ENCODE results near the gene OXCT2.
"Not testable (repeated sequence)": the region's sequence is repeated elsewhere in the genome, so short reads cannot be mapped to it uniquely, and the experiment has no call there.

OXCT2 gene

GRCh38 chr1:39791838-39792237 is 20.7 kb upstream of the OXCT2 start:
- no peak for DNase-seq (ENCODE audit: low read depth)
- no peak overlapping the region for H3K4me3 ChIP-seq (ENCODE audit: control insufficient read depth, low read depth, low read length)
- no peak for TF ChIP-seq CTCF (IDR thresholded peaks at IDR 0.05; ENCODE audit: control insufficient read depth, insufficient read depth, low read depth, low read length, missing control alignments)

GRCh38 chr1:39789571-39790110 is 18.5 kb upstream of the OXCT2 start:
- no peak for TF ChIP-seq CTCF (IDR thresholded peaks at IDR 0.05; ENCODE audit: control insufficient read depth, insufficient read depth, low read depth, low read length, missing control alignments)
- H3K4me3 ChIP-seq (ENCODE audit: control insufficient read depth, low read depth, low read length) = no peak overlapping the region
- no peak for DNase-seq (ENCODE audit: low read depth)

GRCh38 chr1:39788758-39789570 is 17.8 kb upstream of the OXCT2 start, which contains the start of gene BMP8B:
BMP8B (minus strand) TSS chr1:39788865; CDS start chr1:39788485, 380 bp downstream.
- TF ChIP-seq CTCF (IDR thresholded peaks at IDR 0.05; ENCODE audit: control insufficient read depth, insufficient read depth, low read depth, low read length, missing control alignments) = no peak
- DNase-seq (ENCODE audit: low read depth) = no peak
- H3K4me3 ChIP-seq (ENCODE audit: control insufficient read depth, low read depth, low read length) = no peak within 1 kb of the TSS; the same call in 1 of the 2 replicates

GRCh38 chr1:39788426-39788757 is 17.2 kb upstream of the OXCT2 start:
- DNase-seq (ENCODE audit: low read depth) = no peak
- no peak overlapping the region for H3K4me3 ChIP-seq (ENCODE audit: control insufficient read depth, low read depth, low read length)
- no peak for TF ChIP-seq CTCF (IDR thresholded peaks at IDR 0.05; ENCODE audit: control insufficient read depth, insufficient read depth, low read depth, low read length, missing control alignments)

- not testable (repeated sequence) for H3K4me3 ChIP-seq (ENCODE audit: control insufficient read depth, low read depth, low read length); DNase-seq (ENCODE audit: low read depth)
Measured at GRCh38 chr1:39787964-39788363, 16.8 kb upstream of the OXCT2 start.

- no peak for TF ChIP-seq CTCF (IDR thresholded peaks at IDR 0.05; ENCODE audit: control insufficient read depth, insufficient read depth, low read depth, low read length, missing control alignments)
- no peak for DNase-seq (ENCODE audit: low read depth)
- H3K4me3 ChIP-seq (ENCODE audit: control insufficient read depth, low read depth, low read length) = no peak overlapping the region
Measured at GRCh38 chr1:39787468-39787867, 16.3 kb upstream of the OXCT2 start.

- not testable (repeated sequence) for H3K4me3 ChIP-seq (ENCODE audit: control insufficient read depth, low read depth, low read length); DNase-seq (ENCODE audit: low read depth)
Measured at GRCh38 chr1:39787108-39787375, 15.9 kb upstream of the OXCT2 start.

GRCh38 chr1:39786303-39787107 is 15.4 kb upstream of the OXCT2 start:
- DNase-seq (ENCODE audit: low read depth) = not testable (repeated sequence)

GRCh38 chr1:39782685-39783084 is 11.5 kb upstream of the OXCT2 start:
- DNase-seq (ENCODE audit: low read depth); H3K4me3 ChIP-seq (ENCODE audit: control insufficient read depth, low read depth, low read length): not testable (repeated sequence)

More at GRCh38 chr1:39786303-39787107, 15.4 kb upstream of the OXCT2 start:
- not testable (repeated sequence) for H3K4me3 ChIP-seq (ENCODE audit: control insufficient read depth, low read depth, low read length)
